HuH-7 (cell line): ENCODE measurements around the gene ANKRD34B.
"Not testable (repeated sequence)": the region's sequence is repeated elsewhere in the genome, so short reads cannot be mapped to it uniquely, and the experiment has no call there.

ENCODE experiments used
- DNase-seq: peaks from one replicate; pipeline ENCODE4 v3.0.0; 2011; ENCODE audit warnings: low spot score

Gene ANKRD34B

GRCh38 chr5:80569961-80570786 is at the start of gene ANKRD34B:
ANKRD34B (minus strand) TSS chr5:80570280; CDS start chr5:80560019, 10,261 bp downstream.
- DNase-seq, result peak; percentile 50

GRCh38 chr5:80619086-80619485 is 49.0 kb upstream of the ANKRD34B start:
- no peak for DNase-seq

GRCh38 chr5:80618438-80618837 is 48.4 kb upstream of the ANKRD34B start:
- DNase-seq, result no peak

GRCh38 chr5:80615266-80615914 is 45.3 kb upstream of the ANKRD34B start:
- DNase-seq, result no peak

- no peak for DNase-seq
These were observed 39.6 kb upstream of the ANKRD34B start for GRCh38 chr5:80609692-80610091.

- DNase-seq, result no peak
These were observed 38.7 kb upstream of the ANKRD34B start for GRCh38 chr5:80608731-80609130.

- DNase-seq, result no peak
These were observed 37.8 kb upstream of the ANKRD34B start for GRCh38 chr5:80607832-80608231.

GRCh38 chr5:80607343-80607742 is 37.3 kb upstream of the ANKRD34B start:
- DNase-seq, result no peak

- no peak for DNase-seq
These were observed 31.0 kb upstream of the ANKRD34B start for GRCh38 chr5:80600943-80601693.

- DNase-seq, result no peak
These were observed 27.4 kb upstream of the ANKRD34B start for GRCh38 chr5:80597500-80597899.

GRCh38 chr5:80594810-80595209 is 24.7 kb upstream of the ANKRD34B start:
- DNase-seq, result no peak

- no peak for DNase-seq
These were observed 22.7 kb upstream of the ANKRD34B start for GRCh38 chr5:80592761-80593160.

- DNase-seq, result no peak
These were observed 22.0 kb upstream of the ANKRD34B start for GRCh38 chr5:80592105-80592504.

GRCh38 chr5:80591352-80591751 is 21.3 kb upstream of the ANKRD34B start:
- no peak for DNase-seq

GRCh38 chr5:80590766-80591165 is 20.7 kb upstream of the ANKRD34B start:
- no peak for DNase-seq

GRCh38 chr5:80588858-80589540 is 18.9 kb upstream of the ANKRD34B start:
- DNase-seq, result no peak

GRCh38 chr5:80584770-80585169 is 14.7 kb upstream of the ANKRD34B start:
- DNase-seq, result no peak

- not testable (repeated sequence) for DNase-seq
These were observed 10.2 kb upstream of the ANKRD34B start for GRCh38 chr5:80580291-80580690.

- no peak for DNase-seq
These were observed 9.0 kb upstream of the ANKRD34B start for GRCh38 chr5:80579050-80579449.

GRCh38 chr5:80577707-80578106 is 7.6 kb upstream of the ANKRD34B start:
- DNase-seq, result no peak

GRCh38 chr5:80576383-80576782 is 6.3 kb upstream of the ANKRD34B start:
- no peak for DNase-seq

GRCh38 chr5:80573062-80573461 is 3.0 kb upstream of the ANKRD34B start:
- DNase-seq, result no peak
